Gastroesophageal sphincter (tissue), 4 donors: ENCODE results near the gene VPS36. TPM values are rescaled to one million over a fixed set of nuclear protein-coding genes. Genes with fewer than 3 reads are reported as not detected.

Experiments used
- ATAC-seq: fragments of 150-250 bp; one replicate; pipeline ENCODE4 v1.9.1; 2016; ENCODE audit warnings: mild to moderate bottlenecking, moderate library complexity
- H3K27ac ChIP-seq, 4 donors: fragments of 200-600 bp; sonication (generic) in 3 of 4; 1 replicate in 3 of 4; 2 replicates in 1 of 4; pipeline ENCODE4 v1.5.1; 2016 to 2019
- H3K27me3 ChIP-seq: fragments of 200-600 bp; sonication (generic); one replicate; pipeline ENCODE4 v1.5.1; 2019
- H3K36me3 ChIP-seq, 2 donors: fragments of 200-600 bp; sonication (generic); one replicate each; pipeline ENCODE4 v1.5.1; 2019; ENCODE audit warnings: control low read depth in 1 of 2
- H3K4me1 ChIP-seq, 3 donors: fragments of 200-600 bp; sonication (generic); 1 replicate in 2 of 3; 2 replicates in 1 of 3; pipeline ENCODE4 v1.5.1; 2016 to 2019; ENCODE audit warnings: control low read depth in 2 of 3
- H3K4me3 ChIP-seq, 2 donors: fragments of 200-600 bp; sonication (generic); one replicate each; pipeline ENCODE4 v1.5.1; 2019; ENCODE audit warnings: mild to moderate bottlenecking in 1 of 2, moderate library complexity in 1 of 2
- H3K9me3 ChIP-seq, 3 donors: fragments of 200-600 bp; sonication (generic); one replicate each; pipeline ENCODE4 v1.5.1; 2017 to 2019; ENCODE audit warnings: control low read depth in 2 of 3
- CTCF ChIP-seq, 4 experiments: fragments of 200-600 bp in 2 of 4; fragments of 450-650 bp in 2 of 4; sonication (generic) in 1 of 4; IDR thresholded peaks; one replicate each; pipeline ENCODE4 v1.5.1; 2017 to 2019; ENCODE audit warnings: antibody characterized with exemption in 4 of 4, mild to moderate bottlenecking in 2 of 4, moderate library complexity in 2 of 4
- EP300 ChIP-seq: sonication (generic); formaldehyde crosslinking; IDR thresholded peaks from one replicate; pipeline ENCODE4 v1.6.1; 2017; ENCODE audit warnings: antibody characterized with exemption, mild to moderate bottlenecking
- POLR2A ChIP-seq, 2 donors: fragments of 450-650 bp; IDR thresholded peaks; one replicate each; pipeline ENCODE4 v1.6.1; 2017; ENCODE audit warnings: antibody characterized with exemption in 2 of 2, mild to moderate bottlenecking in 2 of 2, moderate library complexity in 1 of 2
- POLR2AphosphoS5 ChIP-seq: sonication (generic); formaldehyde crosslinking; IDR thresholded peaks from one replicate; pipeline ENCODE4 v1.6.1; 2017; ENCODE audit warnings: antibody characterized with exemption
- WGBS, 2 donors: methylation state at CpG; one replicate each; pipeline ENCODE4 v1.1.5; 2018; ENCODE audit warnings: low coverage in 1 of 2; 5-methylcytosine and 5-hydroxymethylcytosine counted together
- total RNA-seq, 4 donors: library from RNA; depleted of rRNA; stranded (reverse); fragments of >200 nt; gene quantifications; one replicate each; pipeline ENCODE4 v1.1.0, GENCODE V29; 2016

The VPS36 gene
- total RNA-seq, 4 donors from 2014 or later: 31.3 to 50.7 (median 39.4) TPM

- ATAC-seq: no peak
- Histone ChIP-seq H3K36me3 (no peaks in the 10 kb centered on the region), H3K4me1 (no peaks in the 10 kb centered on the region), H3K27ac (no peak overlapping the region), H3K4me3 (no peak overlapping the region), H3K27me3 (no peaks in the 10 kb centered on the region), H3K9me3 (no peaks in the 10 kb centered on the region)
- no peak for TF ChIP-seq POLR2A (IDR thresholded peaks at IDR 0.05)
- no peak for TF ChIP-seq CTCF (IDR thresholded peaks at IDR 0.05)
- no peak for TF ChIP-seq POLR2AphosphoS5
- no peak for TF ChIP-seq EP300
Measured at GRCh38 chr13:52387721-52388120, 62.7 kb downstream of the VPS36 start.

GRCh38 chr13:52385870-52386269 lies 64.6 kb downstream of the VPS36 start:
- Histone ChIP-seq H3K4me1 (no peaks in the 10 kb centered on the region), H3K27ac (no peak overlapping the region), H3K27me3 (no peaks in the 10 kb centered on the region), H3K4me3 (no peak overlapping the region), H3K36me3 (no peaks in the 10 kb centered on the region), H3K9me3 (no peaks in the 10 kb centered on the region)
- 69 to 82% methylated on average over 3 to 4 of the region's 4 CpGs for WGBS, 2 donors
- no peak for TF ChIP-seq POLR2AphosphoS5
- no peak for TF ChIP-seq EP300
- no peak for TF ChIP-seq POLR2A (IDR thresholded peaks at IDR 0.05)
- no peak for TF ChIP-seq CTCF (IDR thresholded peaks at IDR 0.05)
- no peak for ATAC-seq

DNA sequence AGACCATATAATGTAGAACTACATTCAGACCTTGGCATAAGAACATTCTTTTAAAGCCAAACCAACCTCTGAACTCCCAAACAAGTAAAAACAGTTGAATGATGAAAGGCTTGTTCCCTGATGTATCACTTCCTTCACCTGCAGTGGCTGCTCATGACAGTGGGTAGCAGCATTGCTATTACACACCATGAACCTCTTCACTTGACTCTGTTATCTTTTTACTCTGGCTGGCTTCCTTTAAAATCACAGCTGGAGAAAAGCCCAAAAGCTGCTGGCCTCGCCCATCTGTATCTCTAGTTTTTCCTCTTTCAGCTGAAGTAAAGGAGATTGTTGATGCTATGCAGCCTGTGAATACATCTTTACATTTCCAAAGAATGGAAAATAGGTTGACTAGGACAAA lies 67.1 kb downstream of the VPS36 start:
- no peaks in the 10 kb centered on the region for H3K4me1 ChIP-seq
- 50% methylated on average over 1 of the region's 1 CpG; no CpG with 5 or more reads in 1 of the 2 donors for WGBS, 2 donors
- no peak overlapping the region for H3K27ac ChIP-seq
- TF ChIP-seq POLR2AphosphoS5 (no peak), CTCF (IDR thresholded peaks at IDR 0.05) (no peak), EP300 (no peak), POLR2A (IDR thresholded peaks at IDR 0.05) (no peak)
- no peaks in the 10 kb centered on the region for H3K9me3 ChIP-seq
- peaks cover 0 to 2% of the 10 kb centered on the region in 2 donors for H3K36me3 ChIP-seq
- ATAC-seq: no peak
- no peak overlapping the region for H3K4me3 ChIP-seq
- no peaks in the 10 kb centered on the region for H3K27me3 ChIP-seq

- Histone ChIP-seq H3K27ac (no peak overlapping the region), H3K4me3 (no peak overlapping the region), H3K36me3 (peaks cover 0 to 12% of the 10 kb centered on the region in 2 donors), H3K4me1 (no peaks in the 10 kb centered on the region), H3K9me3 (no peaks in the 10 kb centered on the region), H3K27me3 (no peaks in the 10 kb centered on the region)
- no peak for ATAC-seq
- TF ChIP-seq CTCF (IDR thresholded peaks at IDR 0.05) (no peak), EP300 (no peak), POLR2A (IDR thresholded peaks at IDR 0.05) (no peak), POLR2AphosphoS5 (no peak)
- WGBS, 2 donors: 83 to 100% methylated on average over 4 to 7 of the region's 22 CpGs
Measured at GRCh38 chr13:52378312-52378711, 72.1 kb downstream of the VPS36 start.

- Histone ChIP-seq H3K4me3 (no peak overlapping the region), H3K36me3 (peaks cover 0 to 12% of the 10 kb centered on the region in 2 donors), H3K27ac (no peak overlapping the region), H3K9me3 (no peaks in the 10 kb centered on the region), H3K27me3 (no peaks in the 10 kb centered on the region), H3K4me1 (no peaks in the 10 kb centered on the region)
- no peak for ATAC-seq
- TF ChIP-seq POLR2AphosphoS5 (no peak), POLR2A (IDR thresholded peaks at IDR 0.05) (no peak), CTCF (IDR thresholded peaks at IDR 0.05) (no peak), EP300 (no peak)
- WGBS, 2 donors: 92% methylated on average over 9 of the region's 21 CpGs; no CpG with 5 or more reads in 1 of the 2 donors
Measured at GRCh38 chr13:52377898-52378297, 72.5 kb downstream of the VPS36 start.
